Hair follicular keratinocyte (primary cell): ENCODE data around the gene TXNIP. TPM values are rescaled to one million over a fixed set of nuclear protein-coding genes. Genes with fewer than 3 reads are reported as not detected.

Experiments
- total RNA-seq: library from RNA; depleted of rRNA; stranded (reverse); fragments of >200 nt; gene quantifications from 2 replicates; pipeline ENCODE4 v1.2.3, GENCODE V29; 2015

TXNIP gene
- total RNA-seq = 22.7 and 104 TPM in 2 replicates

DNA sequence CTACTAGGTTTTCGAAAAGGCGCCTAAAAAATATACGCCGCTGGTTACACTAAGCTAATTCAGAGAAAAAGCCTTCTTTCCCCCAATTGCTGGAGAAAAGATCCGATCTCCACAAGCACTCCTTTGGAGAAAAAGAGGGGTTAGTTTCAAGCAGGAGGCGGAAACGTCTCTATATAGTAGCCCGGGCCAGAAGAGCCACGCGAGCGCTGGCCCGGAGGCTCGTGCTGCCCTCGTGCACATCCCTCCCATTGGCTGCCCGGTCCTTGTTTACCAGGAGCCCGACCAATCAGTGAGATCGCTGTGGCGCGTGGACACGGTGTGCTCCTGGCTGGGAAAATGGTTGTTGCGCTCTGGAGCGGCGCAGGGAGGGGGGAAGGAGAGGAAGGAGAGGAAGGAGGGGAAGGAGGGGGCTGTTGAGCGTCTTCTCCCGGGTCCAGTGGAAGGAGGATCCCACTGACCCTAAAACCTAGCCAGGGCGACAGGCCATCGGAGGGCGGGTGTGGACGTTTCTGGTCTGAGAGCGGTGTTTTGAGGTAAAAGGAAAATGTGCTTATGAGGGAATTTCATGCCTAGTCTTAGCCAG is at the start of gene TXNIP:
Gene TXNIP (minus strand): TSS at position 147 of the 583 bp plus-strand sequence. CDS start 313 bp downstream, outside the sequence.

GRCh38 chr1:146021622-146022402 is 25.4 kb upstream of the TXNIP start, which contains the start of gene HJV:
HJV (minus strand) TSS chr1:146021735; CDS start chr1:146020231, 1,504 bp downstream.

GRCh38 chr1:145964328-145965118 is 31.9 kb downstream of the TXNIP start, which contains the start of the genes ANKRD34A and POLR3GL:
ANKRD34A (minus strand) TSS chr1:145964575; CDS start chr1:145961759, 2,816 bp downstream.
POLR3GL (plus strand) TSS chr1:145964690; CDS start chr1:145974866, 10,176 bp downstream.

DNA sequence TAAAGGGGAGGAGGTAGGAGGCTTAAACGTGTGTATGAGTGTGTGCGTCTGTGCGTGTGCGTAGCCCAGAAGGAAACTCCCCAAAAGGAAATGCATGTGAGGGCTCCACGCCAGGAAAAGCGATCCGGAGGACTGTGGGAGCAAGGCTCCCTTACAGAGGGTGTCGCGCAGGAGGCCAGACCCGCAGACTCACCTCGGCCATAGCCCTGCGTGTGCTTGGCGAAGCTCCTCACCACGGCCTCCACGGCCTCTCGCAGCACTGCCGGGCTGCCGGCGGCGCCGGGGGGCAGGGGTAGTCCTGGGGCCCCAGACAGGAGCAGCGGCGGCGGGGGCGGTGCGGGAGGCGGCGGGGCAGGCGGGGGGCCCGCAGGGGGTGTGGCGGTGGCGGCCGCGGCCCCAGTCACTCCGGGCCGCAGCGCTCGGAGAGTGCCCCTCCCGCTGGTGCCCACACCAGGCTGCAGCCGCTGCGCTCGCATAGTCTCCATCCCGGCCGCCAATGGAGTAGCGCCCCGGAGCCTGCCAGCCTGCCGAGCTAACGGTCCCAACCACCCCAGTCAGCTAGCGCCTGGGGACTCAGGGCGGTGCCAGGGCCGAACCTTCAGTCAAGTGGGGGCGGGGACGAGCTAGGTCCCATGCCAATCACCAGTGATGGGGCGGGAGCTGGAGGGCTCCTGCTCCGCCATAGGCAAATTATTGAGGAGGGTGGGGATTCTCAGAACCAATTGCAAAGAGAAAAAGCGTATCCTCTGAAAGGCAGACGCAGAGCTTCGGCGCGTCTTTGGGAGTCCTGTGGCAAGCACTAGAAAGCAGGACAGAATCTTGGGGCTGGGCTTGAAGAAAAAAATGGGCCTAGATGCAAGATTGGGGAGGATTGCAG is 38.7 kb downstream of the TXNIP start, which contains the start of gene LIX1L:
Gene LIX1L (minus strand): TSS at position 575 of the 877 bp plus-strand sequence. CDS start 90 bp downstream, at position 485.

Other genes with a start within 250 kb of the TXNIP start
- gene RNF115, start 172.5 kb downstream of the TXNIP start, total RNA-seq = 5.0 and 5.2 TPM in 2 replicates
- 22.6 and 28.4 TPM in 2 replicates for gene POLR3C, start 172.4 kb downstream of the TXNIP start, total RNA-seq
- gene NUDT17, start 150.9 kb downstream of the TXNIP start, total RNA-seq = 2.8 and 5.2 TPM in 2 replicates
- gene PIAS3, start 137.5 kb downstream of the TXNIP start, total RNA-seq = 22.4 and 31.5 TPM in 2 replicates
- 0.15 TPM in 1 of 2 replicates, not detected in the other for gene ANKRD35, start 110.7 kb downstream of the TXNIP start, total RNA-seq
- 0.70 and 1.2 TPM in 2 replicates for gene ITGA10, start 86.5 kb downstream of the TXNIP start, total RNA-seq
- gene PEX11B, start 77.9 kb downstream of the TXNIP start, total RNA-seq = 24.5 and 25.3 TPM in 2 replicates
- 127 and 248 TPM in 2 replicates for gene RBM8A, start 69.1 kb downstream of the TXNIP start, total RNA-seq
- gene LIX1L, start 38.6 kb downstream of the TXNIP start, total RNA-seq = 17.4 and 25.0 TPM in 2 replicates
- 0.49 and 0.70 TPM in 2 replicates for gene ANKRD34A, start 32.0 kb downstream of the TXNIP start, total RNA-seq
- 11.9 and 12.7 TPM in 2 replicates for gene POLR3GL, start 31.9 kb downstream of the TXNIP start, total RNA-seq
- gene HJV, start 25.2 kb upstream of the TXNIP start, total RNA-seq = not detected in 2 replicates
- 0.49 and 0.70 TPM in 2 replicates for gene NBPF10, start 148.2 kb upstream of the TXNIP start, total RNA-seq
- gene NOTCH2NLA, start 232.4 kb upstream of the TXNIP start, total RNA-seq = 29.0 and 39.8 TPM in 2 replicates